HG03064 (cell line): ENCODE measurements around the gene AJM1.
"Not testable (repeated sequence)": the region's sequence is repeated elsewhere in the genome, so short reads cannot be mapped to it uniquely, and the experiment has no call there.

ENCODE experiments used
- ATAC-seq: cut with Tn5 transposase; IDR thresholded peaks from one replicate; pipeline ENCODE4 v1.9.1; 2021; ENCODE audit warnings: low read depth; ENCODE audit not compliant: unreplicated experiment

The AJM1 gene

GRCh38 chr9:136843159-136843800 lies 1.0 kb downstream of the AJM1 start:
- not testable (repeated sequence) for ATAC-seq

- not testable (repeated sequence) for ATAC-seq
Observed at GRCh38 chr9:136843801-136844740, 1.8 kb downstream of the AJM1 start.

- no peak for ATAC-seq
Observed at GRCh38 chr9:136844761-136845464, 2.6 kb downstream of the AJM1 start.

- no peak for ATAC-seq
Observed at GRCh38 chr9:136845465-136846260, 3.4 kb downstream of the AJM1 start.

- ATAC-seq: no peak
Observed at GRCh38 chr9:136846376-136847087, 4.3 kb downstream of the AJM1 start.

- no peak for ATAC-seq
Observed at GRCh38 chr9:136847088-136847825, 5.0 kb downstream of the AJM1 start.

- no peak for ATAC-seq
Observed at GRCh38 chr9:136847826-136848392, 5.6 kb downstream of the AJM1 start.

- ATAC-seq: no peak
Observed at GRCh38 chr9:136848393-136849037, 6.2 kb downstream of the AJM1 start.

GRCh38 chr9:136849038-136849959 lies 7.0 kb downstream of the AJM1 start, which contains the start of gene PHPT1:
Gene PHPT1 (plus strand): TSS chr9:136849409. CDS start chr9:136849431, 22 bp downstream.
- ATAC-seq: peak; percentile 55

GRCh38 chr9:136849960-136850865 lies 7.9 kb downstream of the AJM1 start:
- no peak for ATAC-seq

GRCh38 chr9:136850866-136851775 lies 8.8 kb downstream of the AJM1 start:
- ATAC-seq: no peak

GRCh38 chr9:136851941-136852663 lies 9.8 kb downstream of the AJM1 start, which contains the start of gene MAMDC4:
Gene MAMDC4 (plus strand): TSS chr9:136852346. CDS start chr9:136852417, 71 bp downstream.
- ATAC-seq: no peak

GRCh38 chr9:136852664-136853595 lies 10.7 kb downstream of the AJM1 start:
- ATAC-seq: no peak
